K562 (cell line): ENCODE data around the gene GMIP. TPM values are rescaled to one million over a fixed set of nuclear protein-coding genes. Genes with fewer than 3 reads are reported as not detected.

Source experiments
- ASH1L ChIP-seq: fragments of 450-650 bp; IDR thresholded peaks from 2 replicates; pipeline ENCODE4 v1.6.1; 2018; ENCODE audit warnings: borderline replicate concordance, mild to moderate bottlenecking, low read depth; ENCODE audit not compliant: partially characterized antibody
- E2F3 ChIP-seq: fragments of 250-450 bp; sonication (Bioruptor Pico); IDR thresholded peaks from 2 replicates; pipeline ENCODE4 v1.4.0; 2020; ENCODE audit warnings: mild to moderate bottlenecking
- ELF1 ChIP-seq: fragments of 200-800 bp; sonication (Bioruptor generic); IDR thresholded peaks from 2 replicates; pipeline ENCODE4 v1.6.1; 2016; ENCODE audit warnings: missing genetic modification characterization, missing compliant biosample characterization
- HDAC3 ChIP-seq: fragments of 450-650 bp; IDR thresholded peaks from 2 replicates; pipeline ENCODE4 v1.6.1; 2018; ENCODE audit warnings: borderline replicate concordance, mild to moderate bottlenecking, moderate library complexity; ENCODE audit not compliant: partially characterized antibody
- KLF10 ChIP-seq: fragments of 250-450 bp; sonication (Bioruptor Pico); IDR thresholded peaks from 2 replicates; pipeline ENCODE4 v1.6.1; 2021; ENCODE audit warnings: matching md5 sums
- MYBL2 ChIP-seq, 2 experiments: fragments of 450-650 bp in 1 of 2; sonication (generic) in 1 of 2; formaldehyde crosslinking in 1 of 2; IDR thresholded peaks; 2 replicates each; pipeline versions ENCODE4 v1.6.1 to v1.8.1; 2017 to 2022; ENCODE audit warnings: borderline replicate concordance in 1 of 2, inconsistent platforms in 1 of 2, low read depth in 1 of 2, mild to moderate bottlenecking in 1 of 2, missing genetic modification reagents in 1 of 2, moderate library complexity in 1 of 2
- NFYB ChIP-seq: IDR thresholded peaks from 2 replicates; pipeline ENCODE4 v1.6.1; 2011; ENCODE audit warnings: mild to moderate bottlenecking, moderate library complexity; ENCODE audit not compliant: insufficient read length; ENCODE audit errors: extremely low read depth
- NRF1 ChIP-seq, 2 experiments: fragments of 450-650 bp; IDR thresholded peaks in 1 of 2; conservative IDR thresholded peaks in 1 of 2; 2 replicates each; pipeline ENCODE4 v1.6.1; 2014; ENCODE audit warnings: mild to moderate bottlenecking in 2 of 2
- PBX2 ChIP-seq, 2 experiments: IDR thresholded peaks in 1 of 2; conservative IDR thresholded peaks in 1 of 2; 2 replicates each; pipeline ENCODE4 v1.6.1; 2016; ENCODE audit warnings: low read depth in 2 of 2, mild to moderate bottlenecking in 1 of 2, missing compliant biosample characterization in 1 of 2, missing genetic modification characterization in 1 of 2, moderate library complexity in 1 of 2
- RBM39 ChIP-seq: fragments of 200-400 bp; formaldehyde crosslinking; optimal IDR thresholded peaks from 2 replicates; pipeline ENCODE3; 2018; ENCODE audit warnings: low read depth, low read length
- RHOXF2B ChIP-seq: fragments of 250-450 bp; sonication (Bioruptor Pico); conservative IDR thresholded peaks from 2 replicates; pipeline ENCODE4 v1.5.1; 2021
- SMARCA4 ChIP-seq: fragments of 450-650 bp; IDR thresholded peaks from 2 replicates; pipeline ENCODE4 v1.6.1; 2016
- SP1 ChIP-seq: sonication (generic); formaldehyde crosslinking; IDR thresholded peaks from 2 replicates; pipeline ENCODE4 v1.8.1; 2022; ENCODE audit warnings: mild to moderate bottlenecking, missing genetic modification reagents
- ZFP1 ChIP-seq: fragments of 450-650 bp; formaldehyde crosslinking; IDR thresholded peaks from 2 replicates; pipeline ENCODE4 v1.4.0; 2020; ENCODE audit warnings: mild to moderate bottlenecking, mixed read lengths
- ZFP30 ChIP-seq: fragments of 250-450 bp; sonication (Bioruptor Pico); IDR thresholded peaks from 2 replicates; pipeline ENCODE4 v1.8.0; 2022; ENCODE audit warnings: moderate library complexity, mild to moderate bottlenecking, inconsistent platforms, borderline replicate concordance
- ZKSCAN1 ChIP-seq: fragments of 150-350 bp; IDR thresholded peaks from 2 replicates; pipeline ENCODE4 v1.6.1; 2016; ENCODE audit warnings: low read depth, low read length
- ZMIZ1 ChIP-seq, 2 experiments: fragments of 150-350 bp in 1 of 2; IDR thresholded peaks; 2 replicates each; pipeline ENCODE4 v1.6.1; 2012 to 2016; ENCODE audit warnings: low read depth in 2 of 2, low read length in 2 of 2, mild to moderate bottlenecking in 1 of 2, moderate library complexity in 1 of 2
- ZNF134 ChIP-seq: fragments of 250-450 bp; sonication (Bioruptor Pico); conservative IDR thresholded peaks from 2 replicates; pipeline ENCODE4 v1.4.0; 2020
- ZNF444 ChIP-seq: fragments of 250-450 bp; sonication (Bioruptor Pico); IDR thresholded peaks from 2 replicates; pipeline ENCODE4 v1.4.0; 2020; ENCODE audit warnings: mild to moderate bottlenecking, moderate library complexity
- ZNF77 ChIP-seq: fragments of 250-450 bp; sonication (Bioruptor Pico); IDR thresholded peaks from 2 replicates; pipeline ENCODE4 v1.5.0; 2020
- polyA plus RNA-seq, 8 experiments: library from polyadenylated mRNA; depleted of rRNA in 4 of 8; stranded (reverse) in 5 of 8; unstranded in 3 of 8; fragments of >200 nt; fragmentation: Nextera tagmentation in 2 of 8; fragmentation: Illumina TruSeq in 1 of 8; extraction: Ambion mirVana in 2 of 8; extraction: Trizol in 1 of 8; gene quantifications; 2 replicates each; pipeline versions ENCODE4 v1.2.1 to v1.2.3, GENCODE V29; 2011 to 2014; ENCODE audit warnings: inconsistent platforms in 1 of 8, missing spikeins in 1 of 8
- total RNA-seq, 7 experiments: library from RNA; depleted of rRNA in 6 of 7; stranded (reverse); fragments of >200 nt in 6 of 7; fragmentation: Illumina TruSeq in 2 of 7; extraction: Trizol in 2 of 7; gene quantifications; 2 replicates each; pipeline versions ENCODE4 v1.2.1 to v1.2.3, GENCODE V29; 2011 to 2021; ENCODE audit warnings: low replicate concordance in 1 of 7
- TF ChIP-seq, protein P1 (sequence below): fragments of 450-650 bp; IDR thresholded peaks from 2 replicates; pipeline ENCODE4 v1.6.1; 2016

GMIP gene
- total and polyA plus RNA-seq, 9 of the 15 experiments (the other 6 are each of a cell fraction or from before 2014, with no cell fraction given) = 0.14 to 15.8 (median 3.2) TPM

DNA sequence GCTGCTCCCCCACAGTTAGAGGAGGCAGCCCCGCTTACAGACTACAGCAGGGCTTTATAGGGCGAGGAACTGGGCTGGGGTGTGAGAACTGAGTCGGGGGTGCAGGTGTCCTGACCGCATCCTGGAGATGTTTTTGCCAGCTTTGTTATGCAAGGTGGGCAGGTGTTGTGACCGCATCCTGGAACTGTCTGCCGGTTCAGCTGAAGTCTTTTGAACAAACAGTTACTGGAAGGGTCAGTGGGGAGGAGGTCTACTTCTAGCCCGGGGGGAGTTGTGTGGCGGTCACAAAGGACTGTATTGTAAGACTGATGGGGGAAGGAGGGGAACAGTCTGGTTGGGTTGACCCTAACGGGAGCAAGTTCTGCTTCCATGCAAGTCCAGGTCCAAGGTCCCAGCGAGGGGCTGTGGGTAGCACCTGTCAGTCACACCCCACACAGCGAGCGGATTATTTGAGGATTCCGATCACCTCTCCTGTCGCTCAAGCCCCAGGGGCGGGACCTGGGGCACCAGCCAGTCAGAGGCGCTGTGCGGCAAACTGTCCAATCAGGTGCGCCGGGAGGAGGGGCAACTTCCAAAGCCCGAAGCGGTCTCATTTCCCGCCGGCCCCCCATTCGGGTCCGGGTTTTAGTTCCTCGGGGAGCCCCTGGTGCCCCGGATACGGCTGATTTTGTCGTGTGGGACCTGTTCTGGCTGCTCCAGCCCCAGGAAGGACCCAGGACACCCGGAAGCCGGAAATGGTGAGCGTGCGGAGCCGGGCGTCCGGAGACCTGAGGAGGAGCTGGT lies 25.0 kb upstream of the GMIP start, which contains the start of gene ZNF101 (continued):
- TF ChIP-seq ZMIZ1 (IDR thresholded peaks at IDR 0.05; ENCODE audit: low read depth in 2 of 2, low read length in 2 of 2) = no peak
- peak; percentile 66 to 71 for TF ChIP-seq NRF1 (conservative IDR thresholded peaks at IDR 0.05 in 1 of 2, IDR thresholded peaks at IDR 0.05 in 1 of 2)
- 0 out of 2 replicates have a peak, but pooled peaks have one; percentile 67 for TF ChIP-seq E2F3 (CRISPR knock-in tag)
- TF ChIP-seq ELF1 (tag) = peak; percentile 87
- no peak for TF ChIP-seq SMARCA4
- no peak for TF ChIP-seq MYBL2 (IDR thresholded peaks at IDR 0.05; ENCODE audit: low read depth)
- TF ChIP-seq MYBL2 (CRISPR knock-in tag; IDR thresholded peaks at IDR 0.05; ENCODE audit: borderline replicate concordance) = no peak
- TF ChIP-seq ZFP30 (CRISPR knock-in tag) = no peak
- peak; percentile 100 for TF ChIP-seq NFYB
- no peak for TF ChIP-seq ZKSCAN1
- TF ChIP-seq ZNF134 = no peak
- TF ChIP-seq, protein P1, sequence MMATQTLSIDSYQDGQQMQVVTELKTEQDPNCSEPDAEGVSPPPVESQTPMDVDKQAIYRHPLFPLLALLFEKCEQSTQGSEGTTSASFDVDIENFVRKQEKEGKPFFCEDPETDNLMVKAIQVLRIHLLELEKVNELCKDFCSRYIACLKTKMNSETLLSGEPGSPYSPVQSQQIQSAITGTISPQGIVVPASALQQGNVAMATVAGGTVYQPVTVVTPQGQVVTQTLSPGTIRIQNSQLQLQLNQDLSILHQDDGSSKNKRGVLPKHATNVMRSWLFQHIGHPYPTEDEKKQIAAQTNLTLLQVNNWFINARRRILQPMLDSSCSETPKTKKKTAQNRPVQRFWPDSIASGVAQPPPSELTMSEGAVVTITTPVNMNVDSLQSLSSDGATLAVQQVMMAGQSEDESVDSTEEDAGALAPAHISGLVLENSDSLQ = peak; percentile 99
- no peak for TF ChIP-seq RHOXF2B
- no peak for TF ChIP-seq ZFP1 (CRISPR knock-in tag)
- TF ChIP-seq RBM39 = no peak
- TF ChIP-seq ZNF444 (CRISPR knock-in tag) = no peak
- TF ChIP-seq SP1 = peak; percentile 57; the same call in 1 of the 2 replicates
- peak; percentile 93 for TF ChIP-seq PBX2 (CRISPR knock-in tag; IDR thresholded peaks at IDR 0.05; ENCODE audit: low read depth)
- peak; percentile 96 for TF ChIP-seq PBX2 (tag; conservative IDR thresholded peaks at IDR 0.05; ENCODE audit: low read depth)
- TF ChIP-seq ASH1L = peak; percentile 83
- TF ChIP-seq KLF10 (CRISPR knock-in tag) = no peak
- TF ChIP-seq ZNF77 (CRISPR knock-in tag) = no peak
- TF ChIP-seq HDAC3 = no peak
